ENCODE measurements around the gene MCUR1. TPM values are rescaled to one million over a fixed set of nuclear protein-coding genes. Genes with fewer than 3 reads are reported as not detected.

MCUR1 gene
- total RNA-seq, 1 experiment from 2014 or later, result 35.4 TPM

- peaks cover 2 to 42% (median 36%) of the 10 kb centered on the region in 3 experiments; a peak in 6 of 7 replicates for H3K36me3 Mint-ChIP-seq (ENCODE audit: insufficient read depth in 1 of 3, low read depth in 3 of 3)
- no peak overlapping the region for H3K4ac ChIP-seq (ENCODE audit: low read depth, low read length)
- no peaks in the 10 kb centered on the region for H3K79me1 ChIP-seq (ENCODE audit: insufficient read depth, low read depth, low read length, poor library complexity, severe bottlenecking)
- no peaks in the 10 kb centered on the region for H3K23me2 ChIP-seq (ENCODE audit: insufficient read length, low read depth, low read length, poor library complexity, severe bottlenecking)
- no peaks in the 10 kb centered on the region; the same call in 1 of the 2 replicates for H3K4me1 ChIP-seq (ENCODE audit: insufficient read depth, low read length)
- H4K20me1 ChIP-seq (ENCODE audit: control insufficient read depth, insufficient read depth, insufficient read length), result no peaks in the 10 kb centered on the region
- H3K27ac Mint-ChIP-seq, result no peak overlapping the region
- no peak overlapping the region for H3K23ac ChIP-seq (ENCODE audit: insufficient read length, low read depth, low read length)
- peaks cover 11% of the 10 kb centered on the region; the same call in 1 of the 2 replicates for H3K79me2 ChIP-seq (ENCODE audit: insufficient read depth, low read length)
- peaks cover 15% of the 10 kb centered on the region in 2 experiments for H3K4me1 Mint-ChIP-seq
- DNase-seq, result no peak
- H4K91ac ChIP-seq (ENCODE audit: insufficient read length, low read depth, low read length), result no peak overlapping the region
- H3K4me3 Mint-ChIP-seq, result no peak overlapping the region
- no peak overlapping the region for H2AK5ac ChIP-seq (ENCODE audit: insufficient read length, low read length)
- WGBS (ENCODE audit: extremely low coverage, insufficient read length, low lambda C conversion rate), result no CpG with 5 or more reads among the region's 4 CpGs
- no peak overlapping the region for H3K14ac ChIP-seq (ENCODE audit: insufficient read depth, low read length)
- no peak overlapping the region for H3K18ac ChIP-seq (ENCODE audit: insufficient read length, low read depth, low read length)
- H2BK120ac ChIP-seq (ENCODE audit: low read depth, low read length, poor library complexity, severe bottlenecking), result no peak overlapping the region
- H3K9me3 ChIP-seq (ENCODE audit: control insufficient read depth, low read depth, low read length), result no peaks in the 10 kb centered on the region
- H2BK12ac ChIP-seq (ENCODE audit: insufficient read length, low read depth, low read length), result no peak overlapping the region
- no peak for TF ChIP-seq CTCF (conservative IDR thresholded peaks at IDR 0.05)
- H4K5ac ChIP-seq (ENCODE audit: insufficient read length, low read depth, low read length), result no peak overlapping the region
- H3T11ph ChIP-seq (ENCODE audit: low read length), result no peak overlapping the region
- no peak overlapping the region for H3K27ac ChIP-seq (ENCODE audit: insufficient read length, low read depth, low read length)
- H3K4me2 ChIP-seq (ENCODE audit: insufficient read depth, insufficient read length, low read length), result no peak overlapping the region
- H3K56ac ChIP-seq (ENCODE audit: insufficient read length, low read depth, low read length), result no peak overlapping the region
- no peak overlapping the region for H2BK20ac ChIP-seq (ENCODE audit: low read depth, low read length, poor library complexity, severe bottlenecking)
- no peak overlapping the region for H3K9ac ChIP-seq (ENCODE audit: extremely low read depth, insufficient read length, low read length)
- no peak overlapping the region for H2BK15ac ChIP-seq (ENCODE audit: low read depth, low read length)
- no peaks in the 10 kb centered on the region for H3K9me3 Mint-ChIP-seq
- H2AFZ ChIP-seq (ENCODE audit: low read length), result no peak overlapping the region
- no peak overlapping the region for H4K8ac ChIP-seq (replicated peaks; ENCODE audit: insufficient read length, low read depth, low read length)
- no peaks in the 10 kb centered on the region for H3K27me3 ChIP-seq (ENCODE audit: insufficient read depth, low read length)
- no peaks in the 10 kb centered on the region for H3K27me3 Mint-ChIP-seq (ENCODE audit: low read depth)
- H2BK5ac ChIP-seq (ENCODE audit: insufficient read length, low read length), result no peak overlapping the region
Observed at GRCh38 chr6:13807696-13808095, 6.7 kb downstream of the MCUR1 start.
